SK-N-SH (cell line): ENCODE measurements around the gene S1PR2. TPM values are rescaled to one million over a fixed set of nuclear protein-coding genes. Genes with fewer than 3 reads are reported as not detected.

ENCODE experiments used
- CTCF ChIA-PET: fragments of 300-600, 350-600 bp; formaldehyde crosslinking; extraction: SDS; loops from one replicate; lab custom pipeline; 2021; lab: Yijun Ruan, JAX
- POLR2A ChIA-PET: fragments of 350-600 bp; sonication (Branson Sonifier 250); formaldehyde crosslinking; extraction: SDS; loops from one replicate; lab custom pipeline; 2020; ENCODE audit warnings: antibody characterized with exemption, inconsistent platforms; lab: Yijun Ruan, JAX
- DNase-seq: peaks from one replicate; pipeline ENCODE4 v3.0.0; 2012
- H2AFZ ChIP-seq: fragments of 200-600 bp; sonication (generic); 2 replicates; pipeline ENCODE4 v1.8.1; 2016; ENCODE audit warnings: antibody characterized with exemption, mild to moderate bottlenecking, low read depth
- H3F3A ChIP-seq: fragments of 200-600 bp; sonication (generic); replicated peaks from 2 replicates; pipeline ENCODE3; 2016; ENCODE audit warnings: antibody characterized with exemption, mild to moderate bottlenecking; ENCODE audit not compliant: insufficient read depth
- H3K27ac ChIP-seq, 2 experiments: fragments of 200-500 bp in 1 of 2; fragments of 200-600 bp in 1 of 2; sonication (Bioruptor generic) in 1 of 2; sonication (generic), shearing (Covaris generic) in 1 of 2; 2 replicates each; pipeline versions ENCODE4 v1.5.1 to v1.6.1; 2014 to 2016; ENCODE audit warnings: low read depth in 2 of 2, inconsistent platforms in 1 of 2, low read length in 1 of 2, mild to moderate bottlenecking in 1 of 2, mixed read lengths in 1 of 2
- H3K27me3 ChIP-seq: fragments of 200-600 bp; sonication (generic), shearing (Covaris generic); 2 replicates; pipeline ENCODE4 v1.6.1; 2016; ENCODE audit warnings: mixed run types; ENCODE audit not compliant: insufficient read depth
- H3K36me3 ChIP-seq, 2 experiments: fragments of 200-500 bp in 1 of 2; fragments of 200-600 bp in 1 of 2; sonication (Bioruptor generic) in 1 of 2; sonication (generic) in 1 of 2; replicated peaks in 1 of 2; 2 replicates each; pipeline versions ENCODE3 to v1.5.1; 2014 to 2016; ENCODE audit warnings: low read length in 1 of 2, mild to moderate bottlenecking in 1 of 2; ENCODE audit not compliant: insufficient read depth in 2 of 2, control insufficient read depth in 1 of 2
- H3K4me1 ChIP-seq, 2 experiments: fragments of 200-500 bp in 1 of 2; fragments of 200-600 bp in 1 of 2; sonication (Bioruptor generic) in 1 of 2; sonication (generic), shearing (Covaris generic) in 1 of 2; 2 replicates each; pipeline versions ENCODE4 v1.5.1 to v1.6.1; 2014 to 2016; ENCODE audit warnings: low read depth in 1 of 2, low read length in 1 of 2, mixed run types in 1 of 2; ENCODE audit not compliant: insufficient read depth in 2 of 2, control insufficient read depth in 1 of 2
- H3K4me2 ChIP-seq: fragments of 200-600 bp; sonication (generic), shearing (Covaris generic); 2 replicates; pipeline ENCODE4 v1.6.1; 2017; ENCODE audit warnings: mixed run types
- H3K4me3 ChIP-seq, 2 experiments: fragments of 200-500 bp in 1 of 2; fragments of 200-600 bp in 1 of 2; sonication (Bioruptor generic) in 1 of 2; sonication (generic), shearing (Covaris generic) in 1 of 2; 2 replicates each; pipeline versions ENCODE4 v1.5.1 to v1.8.1; 2014 to 2016; ENCODE audit warnings: low read depth in 2 of 2, inconsistent platforms in 1 of 2, low read length in 1 of 2, mild to moderate bottlenecking in 1 of 2, mixed read lengths in 1 of 2, moderate library complexity in 1 of 2
- H3K79me2 ChIP-seq: fragments of 200-600 bp; sonication (generic); 2 replicates; pipeline ENCODE4 v1.8.1; 2017; ENCODE audit warnings: mild to moderate bottlenecking; ENCODE audit not compliant: insufficient read depth
- H3K9ac ChIP-seq: fragments of 200-600 bp; sonication (generic); 2 replicates; pipeline ENCODE4 v1.6.1; 2017; ENCODE audit warnings: mixed run types
- H3K9me2 ChIP-seq: fragments of 200-600 bp; sonication (generic); 2 replicates; pipeline ENCODE4 v1.6.1; 2017; ENCODE audit warnings: mixed run types
- H3K9me3 ChIP-seq: fragments of 200-600 bp; sonication (generic); 2 replicates; pipeline ENCODE4 v1.6.1; 2017; ENCODE audit warnings: mixed run types, mild to moderate bottlenecking, moderate library complexity
- H4K20me1 ChIP-seq: fragments of 200-600 bp; sonication (generic); 2 replicates; pipeline ENCODE4 v1.6.1; 2017; ENCODE audit warnings: mild to moderate bottlenecking, mixed run types; ENCODE audit not compliant: insufficient read depth
- CHD2 ChIP-seq: fragments of 150-350 bp; IDR thresholded peaks from 2 replicates; pipeline ENCODE4 v1.6.1; 2018; ENCODE audit warnings: low read length; ENCODE audit not compliant: partially characterized antibody
- ELF1 ChIP-seq: IDR thresholded peaks from 2 replicates; pipeline ENCODE4 v1.4.0; 2012
- EP300 ChIP-seq, 2 experiments: IDR thresholded peaks; 2 replicates each; pipeline versions ENCODE4 v1.4.0 to v1.6.1; 2012; ENCODE audit warnings: borderline replicate concordance in 1 of 2, low read depth in 1 of 2, low read length in 1 of 2
- FOSL2 ChIP-seq: IDR thresholded peaks from 2 replicates; pipeline ENCODE4 v1.4.0; 2012; ENCODE audit warnings: low read depth, mild to moderate bottlenecking, moderate library complexity, borderline replicate concordance
- JUND ChIP-seq: IDR thresholded peaks from 2 replicates; pipeline ENCODE4 v1.4.0; 2012
- MEF2A ChIP-seq: IDR thresholded peaks from 2 replicates; pipeline ENCODE4 v1.4.0; 2012; ENCODE audit warnings: low read depth, borderline replicate concordance
- NFIC ChIP-seq: IDR thresholded peaks from 2 replicates; pipeline ENCODE4 v1.4.0; 2012; ENCODE audit warnings: borderline replicate concordance
- PBX3 ChIP-seq: IDR thresholded peaks from 2 replicates; pipeline ENCODE4; 2012
- POLR2AphosphoS5 ChIP-seq: IDR thresholded peaks from 2 replicates; pipeline ENCODE4 v1.6.1; 2012; ENCODE audit warnings: low read depth, low read length
- RAD21 ChIP-seq: IDR thresholded peaks from 2 replicates; pipeline ENCODE4 v1.6.1; 2012; ENCODE audit warnings: mild to moderate bottlenecking, low read length
- RFX5 ChIP-seq: IDR thresholded peaks from 2 replicates; pipeline ENCODE4 v1.6.1; 2012; ENCODE audit warnings: mild to moderate bottlenecking, improper control_type of control experiment, low read length
- TCF12 ChIP-seq: IDR thresholded peaks from 2 replicates; pipeline ENCODE4 v1.4.0; 2012
- WGBS: methylation state at CpG from one replicate; pipeline ENCODE4 v1.1.6; 2017; ENCODE audit warnings: low lambda C conversion rate; 5-methylcytosine and 5-hydroxymethylcytosine counted together
- polyA plus RNA-seq, 3 experiments: library from polyadenylated mRNA; depleted of rRNA; stranded (reverse); fragments of >200 nt; gene quantifications; 2 replicates each; pipeline ENCODE4 v1.2.3, GENCODE V29; 2012
- TF ChIP-seq, protein P1 (sequence below): IDR thresholded peaks from 2 replicates; pipeline ENCODE4 v1.4.0; 2012; ENCODE audit warnings: low read depth, borderline replicate concordance

S1PR2 gene
- polyA plus RNA-seq, 1 of the 3 experiments (the other 2 are of a cell fraction), result 3.6 TPM

- H3K4me3 ChIP-seq, result no peak overlapping the region
- H2AFZ ChIP-seq, result no peak overlapping the region
- H4K20me1 ChIP-seq, result no peaks in the 10 kb centered on the region
- no peak for DNase-seq
- no peaks in the 10 kb centered on the region for H3K36me3 ChIP-seq
- H3K9ac ChIP-seq, result no peak overlapping the region
- POLR2A ChIA-PET, result no interaction called here
- no peaks in the 10 kb centered on the region for H3K79me2 ChIP-seq
- H3K9me2 ChIP-seq, result no peaks in the 10 kb centered on the region
- peaks cover 5% of the 10 kb centered on the region for H3F3A ChIP-seq
- H3K27ac ChIP-seq, result no peak overlapping the region
- 89% methylated on average over 5 of the region's 5 CpGs for WGBS
- H3K4me2 ChIP-seq, result no peak overlapping the region
- H3K4me1 ChIP-seq, result no peaks in the 10 kb centered on the region
- no peaks in the 10 kb centered on the region for H3K9me3 ChIP-seq
- CTCF ChIA-PET, result interaction anchor here (0.6 to 4.9 kb wide), 8 partner anchors 10 to 754 kb away, joined by 3 to 38 read pairs (median 4); partner anchors contain the start of genes ICAM1, ICAM5 and RAVER1
- TF ChIP-seq, protein P1, sequence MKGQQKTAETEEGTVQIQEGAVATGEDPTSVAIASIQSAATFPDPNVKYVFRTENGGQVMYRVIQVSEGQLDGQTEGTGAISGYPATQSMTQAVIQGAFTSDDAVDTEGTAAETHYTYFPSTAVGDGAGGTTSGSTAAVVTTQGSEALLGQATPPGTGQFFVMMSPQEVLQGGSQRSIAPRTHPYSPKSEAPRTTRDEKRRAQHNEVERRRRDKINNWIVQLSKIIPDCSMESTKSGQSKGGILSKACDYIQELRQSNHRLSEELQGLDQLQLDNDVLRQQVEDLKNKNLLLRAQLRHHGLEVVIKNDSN, result no peak
- H3K27me3 ChIP-seq, result no peaks in the 10 kb centered on the region
These were observed 48.8 kb upstream of the S1PR2 start for GRCh38 chr19:10279737-10280442.

GRCh38 chr19:10278935-10279334 lies 47.8 kb upstream of the S1PR2 start:
- CTCF ChIA-PET, result interaction anchor here (1.2 to 4.9 kb wide), 6 partner anchors 9 to 110 kb away, joined by 3 to 38 read pairs (median 5); partner anchors contain the start of genes ICAM1, ICAM5 and RAVER1
- H3K36me3 ChIP-seq, result no peaks in the 10 kb centered on the region
- POLR2A ChIA-PET, result no interaction called here
- no peak overlapping the region for H3K4me2 ChIP-seq
- no peaks in the 10 kb centered on the region for H3K9me3 ChIP-seq
- H3K27me3 ChIP-seq, result no peaks in the 10 kb centered on the region
- no peak overlapping the region for H3K27ac ChIP-seq
- H3K4me3 ChIP-seq, result no peak overlapping the region
- no peaks in the 10 kb centered on the region for H3K9me2 ChIP-seq
- no peaks in the 10 kb centered on the region for H3K4me1 ChIP-seq
- H3F3A ChIP-seq, result peaks cover 5% of the 10 kb centered on the region
- no peaks in the 10 kb centered on the region for H4K20me1 ChIP-seq
- no peak overlapping the region for H3K9ac ChIP-seq
- WGBS, result 91% methylated on average over 1 of the region's 1 CpG
- no peak overlapping the region for H2AFZ ChIP-seq
- DNase-seq, result no peak
- H3K79me2 ChIP-seq, result no peaks in the 10 kb centered on the region
- TF ChIP-seq NFIC, result no peak
- no peak for TF ChIP-seq ELF1
- no peak for TF ChIP-seq POLR2AphosphoS5
- no peak for TF ChIP-seq JUND
- TF ChIP-seq RAD21, result no peak
- TF ChIP-seq RFX5, result no peak
- no peak for TF ChIP-seq PBX3
- no peak for TF ChIP-seq EP300 (IDR thresholded peaks at IDR 0.05; ENCODE audit: borderline replicate concordance in 1 of 2, low read depth in 1 of 2, low read length in 1 of 2)
- TF ChIP-seq TCF12, result no peak
- TF ChIP-seq CHD2, result no peak
- TF ChIP-seq MEF2A, result no peak
- no peak for TF ChIP-seq FOSL2
